Measurements from ENCODE around the gene MORN5. TPM values are rescaled to one million over a fixed set of nuclear protein-coding genes. Genes with fewer than 3 reads are reported as not detected.

MORN5 gene
- total RNA-seq, 2 donors from 2014 or later = 2.1 TPM; not detected in 1

DNA sequence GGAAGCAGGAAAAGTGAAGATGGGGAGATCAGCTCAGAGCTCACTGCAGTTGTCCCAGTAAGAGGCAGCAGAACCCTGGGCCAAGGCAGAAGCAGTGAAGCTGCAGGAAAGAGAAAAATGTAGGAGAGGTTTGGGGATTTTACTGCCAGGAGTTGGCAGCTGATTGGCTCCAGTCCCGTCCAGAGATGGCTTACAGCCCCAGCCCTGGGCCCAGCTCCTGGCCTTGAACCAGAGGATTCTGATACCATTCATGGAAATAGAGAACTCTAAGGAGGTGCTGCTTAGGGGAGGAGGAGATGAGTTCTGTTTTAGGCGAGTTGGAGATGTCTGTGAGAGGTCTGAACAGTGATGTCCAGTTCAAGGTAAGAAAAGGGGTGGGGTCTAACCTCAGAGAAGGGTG, 4.6 kb downstream of the MORN5 start:
- no peaks in the 10 kb centered on the region for H3K4me1 ChIP-seq (replicated peaks)
- no peaks in the 10 kb centered on the region for H3K27me3 ChIP-seq (replicated peaks; ENCODE audit: insufficient read depth)
- 18% methylated on average over 2 of the region's 2 CpGs for WGBS
- TF ChIP-seq POLR2A (IDR thresholded peaks at IDR 0.05) (no peak), POLR2AphosphoS5 (IDR thresholded peaks at IDR 0.05) (no peak)
- TF ChIP-seq, protein P1, sequence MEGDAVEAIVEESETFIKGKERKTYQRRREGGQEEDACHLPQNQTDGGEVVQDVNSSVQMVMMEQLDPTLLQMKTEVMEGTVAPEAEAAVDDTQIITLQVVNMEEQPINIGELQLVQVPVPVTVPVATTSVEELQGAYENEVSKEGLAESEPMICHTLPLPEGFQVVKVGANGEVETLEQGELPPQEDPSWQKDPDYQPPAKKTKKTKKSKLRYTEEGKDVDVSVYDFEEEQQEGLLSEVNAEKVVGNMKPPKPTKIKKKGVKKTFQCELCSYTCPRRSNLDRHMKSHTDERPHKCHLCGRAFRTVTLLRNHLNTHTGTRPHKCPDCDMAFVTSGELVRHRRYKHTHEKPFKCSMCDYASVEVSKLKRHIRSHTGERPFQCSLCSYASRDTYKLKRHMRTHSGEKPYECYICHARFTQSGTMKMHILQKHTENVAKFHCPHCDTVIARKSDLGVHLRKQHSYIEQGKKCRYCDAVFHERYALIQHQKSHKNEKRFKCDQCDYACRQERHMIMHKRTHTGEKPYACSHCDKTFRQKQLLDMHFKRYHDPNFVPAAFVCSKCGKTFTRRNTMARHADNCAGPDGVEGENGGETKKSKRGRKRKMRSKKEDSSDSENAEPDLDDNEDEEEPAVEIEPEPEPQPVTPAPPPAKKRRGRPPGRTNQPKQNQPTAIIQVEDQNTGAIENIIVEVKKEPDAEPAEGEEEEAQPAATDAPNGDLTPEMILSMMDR (IDR thresholded peaks at IDR 0.05) = no peak
- no peaks in the 10 kb centered on the region for H3K36me3 ChIP-seq
- no peak overlapping the region for H3K4me3 ChIP-seq
- no peak for DNase-seq (ENCODE audit: low spot score)
- H3K27ac ChIP-seq = no peak overlapping the region
- no peaks in the 10 kb centered on the region for H3K9me3 ChIP-seq
- intact Hi-C loops (cut with DNase I) = no loop called here

DNA sequence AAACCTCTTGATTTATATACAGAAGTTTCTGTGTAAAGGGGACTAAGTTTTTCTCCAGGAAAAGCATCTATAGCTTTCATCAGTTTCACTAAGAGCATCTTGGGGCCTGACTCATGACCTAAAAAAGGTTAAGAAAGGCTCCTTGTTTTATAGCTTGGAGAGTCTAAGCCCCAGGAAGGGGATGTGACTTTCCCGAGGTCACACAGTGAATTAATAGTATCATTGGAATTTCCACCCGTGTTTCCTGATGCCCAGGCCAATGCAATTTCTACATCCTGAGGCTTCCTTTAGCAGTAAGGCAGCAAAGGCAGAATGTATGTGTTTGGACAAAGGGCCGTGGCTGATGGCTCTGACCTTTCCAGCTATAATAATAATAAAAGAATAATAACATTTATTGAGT, 8.6 kb downstream of the MORN5 start:
- Histone ChIP-seq H3K4me1 (replicated peaks) (no peaks in the 10 kb centered on the region), H3K27me3 (replicated peaks; ENCODE audit: insufficient read depth) (no peaks in the 10 kb centered on the region), H3K36me3 (no peaks in the 10 kb centered on the region), H3K4me3 (no peak overlapping the region), H3K9me3 (no peaks in the 10 kb centered on the region), H3K27ac (no peak overlapping the region)
- WGBS = 75% methylated on average over 3 of the region's 3 CpGs
- TF ChIP-seq POLR2A (IDR thresholded peaks at IDR 0.05) (no peak), POLR2AphosphoS5 (IDR thresholded peaks at IDR 0.05) (no peak)
- TF ChIP-seq, protein P1 (IDR thresholded peaks at IDR 0.05) = no peak
- intact Hi-C loops (cut with DNase I) = no loop called here
- DNase-seq (ENCODE audit: low spot score) = no peak

DNA sequence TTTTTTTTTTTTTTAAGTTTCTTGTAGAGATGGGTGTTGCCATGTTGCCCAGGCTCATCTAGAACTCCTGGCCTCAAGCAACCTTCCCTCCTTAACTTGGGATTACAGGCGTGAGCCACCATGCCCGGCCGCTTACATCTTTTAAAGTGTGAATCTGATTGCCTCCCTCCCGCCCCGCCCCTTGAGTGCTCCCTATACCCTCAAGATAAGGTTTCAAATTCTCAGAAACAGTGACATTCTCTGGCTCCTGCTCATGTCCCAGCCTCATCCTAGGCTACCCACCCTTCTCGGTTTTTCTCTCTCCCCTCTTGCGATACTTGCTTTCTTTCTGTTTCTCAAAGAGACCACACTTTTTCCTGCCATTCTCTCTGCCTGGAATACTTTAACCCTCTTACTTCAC, 12.4 kb downstream of the MORN5 start:
- Histone ChIP-seq H3K4me1 (replicated peaks) (no peaks in the 10 kb centered on the region), H3K27me3 (replicated peaks; ENCODE audit: insufficient read depth) (no peaks in the 10 kb centered on the region), H3K4me3 (no peak overlapping the region), H3K36me3 (no peaks in the 10 kb centered on the region), H3K9me3 (no peaks in the 10 kb centered on the region), H3K27ac (no peak overlapping the region)
- intact Hi-C loops (cut with DNase I) = no loop called here
- WGBS = 88% methylated on average over 7 of the region's 7 CpGs
- DNase-seq (ENCODE audit: low spot score) = no peak
- TF ChIP-seq POLR2A (IDR thresholded peaks at IDR 0.05) (no peak), POLR2AphosphoS5 (IDR thresholded peaks at IDR 0.05) (no peak)

DNA sequence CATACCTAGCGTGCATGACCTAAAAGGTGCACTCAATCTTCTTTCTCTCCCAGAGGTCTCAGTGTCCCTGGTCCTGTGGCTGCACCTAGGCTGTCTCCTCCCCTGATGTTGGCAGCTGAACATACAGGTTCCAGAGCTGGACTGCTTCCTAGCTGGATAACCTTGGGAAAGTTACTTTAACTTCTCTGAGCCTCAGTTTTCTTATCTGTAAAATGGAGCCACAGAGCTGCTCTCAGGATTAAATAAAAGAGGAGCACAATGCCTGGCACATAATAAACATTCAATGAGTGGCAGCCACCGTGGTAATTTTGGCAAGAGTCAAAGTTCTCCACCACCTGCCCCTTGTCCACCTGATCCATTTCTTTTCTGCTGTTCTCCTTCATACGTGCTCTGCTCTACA, 14.0 kb downstream of the MORN5 start:
- Histone ChIP-seq H3K4me3 (no peak overlapping the region), H3K27ac (no peak overlapping the region), H3K9me3 (no peaks in the 10 kb centered on the region), H3K27me3 (replicated peaks; ENCODE audit: insufficient read depth) (no peaks in the 10 kb centered on the region), H3K36me3 (no peaks in the 10 kb centered on the region), H3K4me1 (replicated peaks) (no peaks in the 10 kb centered on the region)
- DNase-seq (ENCODE audit: low spot score) = no peak
- TF ChIP-seq, protein P1 (IDR thresholded peaks at IDR 0.05) = no peak
- TF ChIP-seq POLR2A (IDR thresholded peaks at IDR 0.05) (no peak), POLR2AphosphoS5 (IDR thresholded peaks at IDR 0.05) (no peak)
- intact Hi-C loops (cut with DNase I) = no loop called here
- WGBS = 81% methylated on average over 3 of the region's 3 CpGs

DNA sequence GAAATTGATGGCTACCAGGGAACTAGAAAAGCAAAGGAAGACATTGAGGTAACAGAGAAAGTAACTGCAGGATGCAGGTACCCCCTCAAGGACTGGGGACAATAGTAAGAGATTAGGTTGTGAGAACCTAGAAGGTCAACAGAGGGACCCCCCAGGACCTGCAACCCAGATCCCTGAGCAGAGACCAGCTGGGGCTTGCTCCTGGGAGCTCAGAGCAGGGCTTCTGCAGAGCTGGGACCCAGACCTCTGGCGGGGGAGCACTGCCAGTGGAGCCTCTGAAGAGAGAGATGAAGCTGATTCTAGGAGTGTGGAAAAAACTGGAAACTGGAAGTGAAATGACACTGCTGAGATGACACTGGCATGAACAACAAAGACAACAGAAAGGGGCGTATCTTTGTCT, 17.2 kb downstream of the MORN5 start:
- 76% methylated on average over 2 of the region's 2 CpGs for WGBS
- no peak for DNase-seq (ENCODE audit: low spot score)
- intact Hi-C loops (cut with DNase I) = no loop called here
- no peaks in the 10 kb centered on the region for H3K36me3 ChIP-seq
- no peak overlapping the region for H3K27ac ChIP-seq
- H3K4me1 ChIP-seq (replicated peaks) = no peaks in the 10 kb centered on the region
- no peak for TF ChIP-seq POLR2A (IDR thresholded peaks at IDR 0.05)
- TF ChIP-seq, protein P1 (IDR thresholded peaks at IDR 0.05) = no peak
- TF ChIP-seq POLR2AphosphoS5 (IDR thresholded peaks at IDR 0.05) = no peak
- H3K27me3 ChIP-seq (replicated peaks; ENCODE audit: insufficient read depth) = no peaks in the 10 kb centered on the region
- no peaks in the 10 kb centered on the region for H3K9me3 ChIP-seq
- H3K4me3 ChIP-seq = no peak overlapping the region
